Measurements from ENCODE around the gene LCE3E. TPM values are rescaled to one million over a fixed set of nuclear protein-coding genes. Genes with fewer than 3 reads are reported as not detected.
"Not testable (repeated sequence)": the region's sequence is repeated elsewhere in the genome, so short reads cannot be mapped to it uniquely, and the experiment has no call there.

The LCE3E gene, protein sequence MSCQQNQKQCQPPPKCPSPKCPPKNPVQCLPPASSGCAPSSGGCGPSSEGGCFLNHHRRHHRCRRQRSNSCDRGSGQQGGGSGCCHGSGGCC
- total RNA-seq = not detected in 2 replicates

DNA sequence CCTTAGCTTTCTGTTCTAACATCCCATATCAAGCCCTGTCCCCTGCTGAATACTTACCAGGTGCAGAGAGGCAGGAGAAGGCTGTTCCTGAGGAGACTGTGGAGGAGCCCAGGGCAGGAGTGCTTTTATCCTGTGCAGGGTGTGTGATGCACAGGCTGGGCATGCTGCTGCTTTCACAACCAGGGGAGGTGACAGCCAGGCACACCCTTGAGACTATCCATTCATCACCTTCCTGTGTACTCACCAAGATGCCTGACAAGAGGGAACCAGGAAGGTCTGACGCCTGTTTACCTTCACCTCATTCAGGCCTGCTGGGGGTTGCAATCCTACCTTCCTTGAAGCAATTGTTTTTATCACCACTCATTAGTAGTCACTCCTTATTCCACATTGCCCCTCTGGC is at the start of gene LCE3E:
Gene LCE3E, minus strand, starts transcription at position 100 of the 400 bp plus-strand sequence. CDS start 572 bp downstream, outside the sequence.
- no peak for DNase-seq (ENCODE audit: low read depth in 2 of 2)

DNA sequence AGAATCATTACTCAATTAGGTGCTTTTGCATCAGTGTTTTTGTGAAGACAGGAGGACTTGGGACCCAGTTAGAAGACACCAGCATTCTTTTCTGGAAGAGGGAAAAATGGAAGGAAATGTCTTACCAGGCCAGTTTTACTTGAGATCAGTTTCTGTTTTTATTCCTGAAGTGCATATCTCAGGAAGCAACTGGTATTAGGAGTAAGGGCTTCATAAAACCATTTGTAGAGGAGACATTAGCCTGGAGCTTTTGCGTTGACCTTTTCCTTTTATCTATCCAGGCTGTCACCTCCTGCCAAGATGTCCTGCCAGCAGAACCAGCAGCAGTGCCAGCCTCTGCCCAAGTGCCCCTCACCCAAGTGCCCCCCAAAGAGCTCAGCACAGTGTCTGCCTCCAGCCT is 46.9 kb upstream of the LCE3E start, which contains the start of gene LCE3B:
Gene LCE3B, plus strand, starts transcription at position 301 of the 400 bp plus-strand sequence. Its CDS starts 0 bp downstream, at position 301.
- no peak for DNase-seq (ENCODE audit: low read depth in 2 of 2)

DNA sequence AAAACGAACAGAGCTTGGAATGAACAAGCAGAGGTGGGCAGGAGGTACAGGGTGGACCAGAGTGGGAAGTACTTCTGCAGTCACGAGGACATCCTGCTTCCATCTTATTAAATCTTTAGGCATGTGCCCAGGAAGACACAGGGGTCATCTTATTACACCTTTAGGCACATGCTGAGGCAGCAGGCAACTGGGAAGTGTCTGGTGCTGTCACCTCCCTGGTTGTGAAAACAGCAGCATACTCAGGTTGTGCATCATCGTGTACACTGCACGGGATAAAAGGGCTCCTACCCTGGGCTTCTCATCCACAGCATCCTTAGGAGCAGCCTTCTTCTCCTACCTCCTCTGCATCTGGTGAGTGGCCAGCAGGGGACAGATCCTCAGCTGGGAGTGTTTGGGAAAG is 33.4 kb upstream of the LCE3E start, which contains the start of gene LCE3C:
Gene LCE3C, plus strand, starts transcription at position 301 of the 400 bp plus-strand sequence. CDS start 498 bp downstream, outside the sequence.
- no peak for DNase-seq (ENCODE audit: low read depth in 2 of 2)

DNA sequence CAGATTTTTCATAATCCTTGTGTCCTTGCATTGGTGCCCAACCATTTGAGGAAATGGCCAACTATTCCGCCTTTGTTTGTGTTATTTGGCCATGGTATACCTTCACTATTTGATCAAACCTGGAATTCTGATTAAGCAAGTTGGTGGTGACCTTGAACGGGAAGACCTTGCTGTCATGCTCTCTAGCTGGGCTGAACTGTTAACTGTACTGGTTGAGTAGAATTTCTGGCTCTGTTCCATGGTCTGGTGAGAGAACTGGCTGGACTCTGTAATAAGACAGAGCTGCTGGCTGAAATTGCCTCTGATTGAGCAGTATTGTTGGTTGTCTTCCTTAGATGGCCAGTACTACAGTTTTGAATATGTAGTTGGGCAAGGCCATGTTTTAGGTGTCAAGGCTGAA is 30.4 kb upstream of the LCE3E start:
- no peak for DNase-seq (ENCODE audit: low read depth in 2 of 2)

GRCh38 chr1:152585586-152585985 is 19.0 kb upstream of the LCE3E start:
- DNase-seq (ENCODE audit: low read depth in 2 of 2) = no peak

- no peak for DNase-seq (ENCODE audit: low read depth in 2 of 2)
These were observed 16.1 kb upstream of the LCE3E start for GRCh38 chr1:152582647-152583046.

DNA sequence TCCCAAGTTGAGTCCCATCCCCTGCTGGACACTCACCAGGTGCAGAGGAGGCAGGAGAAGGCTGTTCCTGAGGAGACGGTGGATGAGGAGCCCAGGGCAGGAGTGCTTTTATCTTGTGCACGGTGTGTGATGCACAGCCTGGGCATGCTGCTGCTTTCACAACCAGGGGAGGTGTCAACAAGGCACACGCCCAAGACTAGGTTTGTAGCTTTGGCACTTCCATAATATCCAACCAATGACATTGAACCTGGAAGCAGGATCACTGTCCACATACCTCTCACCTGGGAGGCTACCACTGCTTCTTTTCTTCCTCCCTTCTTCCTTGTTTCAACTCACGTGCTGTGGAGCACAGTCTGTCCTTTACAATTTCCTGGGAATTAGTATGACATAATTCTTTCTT is 13.9 kb upstream of the LCE3E start, which contains the start of gene LCE3D:
Gene LCE3D, minus strand, starts transcription at position 84 of the 400 bp plus-strand sequence. CDS start 580 bp downstream, outside the sequence.
- no peak for DNase-seq (ENCODE audit: low read depth in 2 of 2)

DNA sequence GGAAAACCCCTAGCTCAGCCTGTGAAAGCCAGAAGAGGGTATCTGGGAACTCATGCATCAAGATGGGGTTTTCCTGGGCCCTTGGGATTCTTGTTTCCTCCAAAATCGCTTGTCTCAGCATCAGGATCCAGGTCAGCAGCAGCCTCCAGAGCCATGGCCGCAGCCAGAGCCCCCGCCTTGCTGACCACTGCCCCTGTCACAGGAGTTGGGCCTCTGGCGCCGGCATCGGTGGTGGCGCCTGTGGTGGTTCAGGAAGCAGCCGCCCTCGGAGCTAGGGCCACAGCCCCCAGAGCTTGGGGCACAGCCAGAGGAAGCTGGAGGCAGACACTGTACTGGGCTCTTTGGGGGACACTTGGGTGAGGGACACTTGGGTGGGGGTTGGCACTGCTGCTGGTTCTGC is 12.9 kb upstream of the LCE3E start:
- DNase-seq (ENCODE audit: low read depth in 2 of 2) = not testable (repeated sequence)

DNA sequence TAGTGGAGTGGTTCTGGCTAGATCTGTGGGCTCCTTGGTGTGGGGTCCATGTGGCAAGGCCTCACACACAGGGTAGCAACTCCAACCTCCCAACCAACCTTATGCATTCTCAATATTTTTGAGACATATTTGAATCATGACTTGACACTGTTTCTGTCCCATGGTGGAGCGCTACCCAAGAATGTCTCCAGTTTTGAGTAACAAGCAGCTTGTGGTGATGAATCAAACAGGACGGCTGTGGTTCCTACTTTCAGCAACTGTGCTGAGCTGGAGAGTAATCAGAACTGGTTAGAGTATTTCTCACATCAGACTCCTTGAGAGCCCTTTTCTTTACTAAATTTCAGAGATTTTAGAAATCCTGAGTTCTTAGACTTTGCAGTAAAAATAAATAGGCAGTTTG is 10.6 kb upstream of the LCE3E start:
- DNase-seq (ENCODE audit: low read depth in 2 of 2) = no peak

- no peak for DNase-seq (ENCODE audit: low read depth in 2 of 2)
These were observed 905 bp downstream of the LCE3E start for GRCh38 chr1:152565535-152566215.

DNA sequence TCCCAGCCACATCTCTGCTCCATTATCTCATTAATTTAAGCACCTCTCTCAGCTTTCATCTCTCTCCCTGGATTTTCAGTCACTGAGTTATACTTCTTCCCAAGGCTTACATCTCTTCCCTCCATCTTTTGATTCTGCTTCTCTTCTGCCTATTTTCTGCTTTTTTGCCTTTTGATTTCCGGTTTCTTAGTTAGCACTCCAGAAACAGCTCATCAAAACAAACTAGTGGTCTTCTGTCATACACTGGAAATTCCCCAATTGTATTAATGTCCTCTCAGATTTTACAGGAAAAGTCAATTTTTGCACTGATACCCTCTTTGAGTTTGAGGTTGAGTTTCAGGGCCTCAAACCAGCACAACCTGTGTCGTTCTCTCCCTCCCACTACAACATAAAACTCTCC is 1.5 kb downstream of the LCE3E start:
- DNase-seq (ENCODE audit: low read depth in 2 of 2) = no peak

GRCh38 chr1:152548358-152548757 is 18.2 kb downstream of the LCE3E start:
- not testable (repeated sequence) for DNase-seq (ENCODE audit: low read depth in 2 of 2)

DNA sequence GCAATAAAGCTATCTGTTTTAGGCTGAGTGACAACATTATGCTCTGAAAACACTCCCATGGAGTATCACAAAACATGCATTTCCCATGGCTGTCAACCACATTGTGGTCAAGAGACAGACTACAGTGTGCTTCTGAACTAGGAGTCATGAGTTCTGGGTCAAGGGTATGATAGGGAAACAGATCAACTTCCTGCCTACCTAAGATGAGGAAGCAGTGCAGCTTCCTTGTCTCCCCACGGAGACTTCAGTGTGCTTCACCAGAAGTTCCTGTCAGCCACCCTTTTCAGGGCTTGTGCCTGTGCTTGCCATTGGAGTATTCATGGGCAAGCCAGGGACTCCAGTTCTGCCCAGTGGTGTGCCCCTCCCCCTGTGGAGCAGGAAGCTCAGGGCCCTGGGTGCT is 19.9 kb downstream of the LCE3E start:
- no peak for DNase-seq (ENCODE audit: low read depth in 2 of 2)

DNA sequence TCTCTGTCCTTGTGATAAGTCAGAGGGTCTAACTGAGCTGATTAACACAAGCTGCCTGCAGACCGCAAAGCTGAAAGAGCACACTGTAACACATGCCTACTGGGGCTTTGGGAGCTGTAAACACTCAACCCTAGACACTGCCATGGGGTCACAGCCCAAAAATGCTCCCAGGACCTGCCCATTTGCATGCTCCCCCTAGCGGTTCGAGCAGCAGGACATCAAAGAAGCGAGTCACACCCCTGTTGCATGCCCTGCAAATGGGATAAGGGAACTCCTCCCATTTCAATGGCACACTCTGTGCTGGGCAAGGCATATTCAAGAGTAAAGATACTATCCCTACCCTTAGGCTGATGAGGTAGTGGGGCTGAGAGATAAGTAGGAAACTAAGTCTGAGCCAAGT is 22.8 kb downstream of the LCE3E start:
- DNase-seq (ENCODE audit: low read depth in 2 of 2) = no peak

DNA sequence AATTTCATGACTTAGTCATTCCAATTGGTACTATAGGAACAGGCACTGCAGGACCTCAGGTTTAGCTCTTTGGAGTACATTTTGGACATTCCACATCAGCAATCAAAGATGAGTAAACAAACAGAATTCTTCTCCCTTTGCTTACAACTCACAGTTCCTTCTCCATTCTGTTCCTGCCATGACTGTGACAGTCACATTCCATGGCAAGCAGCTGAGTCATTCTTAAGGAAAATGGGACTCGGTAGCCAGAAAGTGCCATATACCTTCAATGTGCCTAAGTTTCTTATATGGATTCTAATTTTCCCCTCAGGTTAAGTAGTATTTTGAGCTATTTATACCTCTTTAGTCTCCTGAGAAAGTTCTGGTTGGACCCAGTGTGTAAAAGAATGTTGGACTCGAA is 26.7 kb downstream of the LCE3E start:
- no peak for DNase-seq (ENCODE audit: low read depth in 2 of 2)

DNA sequence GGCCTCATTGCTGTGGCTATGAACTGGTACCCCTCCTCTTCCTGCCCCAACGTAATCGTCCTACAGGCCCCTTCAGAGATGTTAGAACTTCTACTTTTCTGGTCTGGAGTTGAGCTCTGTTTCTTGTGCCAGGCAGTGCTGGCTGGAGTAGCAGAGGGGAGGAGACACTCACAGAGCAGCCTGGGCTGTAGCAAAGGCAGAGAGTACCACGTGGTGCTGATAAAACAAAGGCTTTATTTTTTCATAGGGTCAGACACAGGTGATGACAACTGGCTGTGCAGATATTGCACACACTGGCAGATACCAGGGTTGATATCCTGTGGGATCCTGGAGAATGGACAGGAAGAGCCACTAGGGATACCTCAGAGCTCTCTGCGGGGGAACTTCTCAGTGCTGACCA is 29.1 kb downstream of the LCE3E start:
- DNase-seq (ENCODE audit: low read depth in 2 of 2) = no peak

DNA sequence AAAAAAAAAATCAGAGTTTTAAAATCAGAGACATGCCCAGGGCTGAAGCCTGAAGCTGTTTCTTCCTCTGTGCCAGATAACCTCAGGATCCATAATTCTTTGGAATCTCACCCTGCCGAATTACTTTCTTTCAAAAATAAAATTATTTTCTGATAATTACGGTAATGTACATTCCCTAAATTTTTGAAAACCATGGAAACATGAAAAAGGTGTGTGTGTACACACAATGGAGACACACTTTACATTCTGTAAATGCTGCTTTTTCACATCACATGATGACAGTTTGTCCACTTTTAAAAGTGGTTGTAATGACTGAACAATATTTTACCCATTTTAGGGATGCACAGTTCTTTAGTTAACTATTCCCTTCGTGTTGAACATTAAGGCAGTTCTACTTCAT is 30.8 kb downstream of the LCE3E start:
- no peak for DNase-seq (ENCODE audit: low read depth in 2 of 2)

DNA sequence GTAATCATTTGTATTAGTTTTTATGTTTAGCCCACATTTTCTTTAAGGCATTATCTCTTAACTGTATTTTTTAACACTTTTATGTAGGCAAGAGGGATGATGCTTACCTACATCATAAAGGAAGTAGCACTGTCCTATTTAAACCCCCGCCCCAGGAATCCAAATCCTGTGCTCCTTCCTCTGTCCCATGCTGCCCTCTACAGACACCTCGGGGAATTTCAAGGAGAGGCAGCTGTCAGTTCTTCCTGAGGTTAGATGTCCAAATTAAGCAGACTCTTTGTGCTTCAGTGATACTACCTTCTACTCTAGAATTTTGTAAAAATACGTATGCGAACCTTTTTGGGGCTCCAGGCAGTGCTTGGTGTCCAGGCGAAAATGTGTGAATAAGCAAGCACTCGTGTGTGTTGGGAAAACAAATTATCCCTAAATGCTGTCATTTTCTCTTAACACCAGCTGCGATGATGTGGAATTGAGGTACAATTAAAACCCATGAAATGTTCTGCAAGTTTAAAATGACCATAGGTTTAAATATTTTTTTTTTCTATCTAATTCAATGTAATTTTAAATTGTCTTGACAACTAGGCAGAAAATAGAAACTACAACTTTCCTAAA is 33.1 kb downstream of the LCE3E start:
- DNase-seq (ENCODE audit: low read depth in 2 of 2) = peak; percentile 28 to 49

- DNase-seq (ENCODE audit: low read depth in 2 of 2) = no peak
These were observed 41.4 kb downstream of the LCE3E start for GRCh38 chr1:152525080-152525641.

- DNase-seq (ENCODE audit: low read depth in 2 of 2) = no peak
These were observed 46.0 kb downstream of the LCE3E start for GRCh38 chr1:152520561-152521090.

DNA sequence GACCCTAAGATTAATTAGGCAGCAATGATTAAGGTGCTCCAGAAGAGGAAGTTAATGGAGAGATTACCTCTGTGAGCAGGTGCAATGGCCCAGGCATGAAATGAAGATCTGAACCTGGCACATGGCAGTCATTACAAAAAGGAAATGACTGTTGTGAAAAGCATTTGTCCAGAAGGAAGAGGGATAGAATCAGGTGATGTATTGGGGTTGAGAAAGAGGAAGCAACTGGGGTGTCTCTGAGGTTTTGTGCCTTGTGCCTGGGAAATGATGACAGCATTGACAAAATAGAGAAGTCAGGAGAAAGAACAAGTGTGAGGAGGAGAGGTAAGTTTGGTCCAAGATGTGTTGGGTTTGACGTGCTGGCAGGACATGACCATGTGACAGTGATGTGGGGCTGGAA is 46.7 kb downstream of the LCE3E start:
- no peak for DNase-seq (ENCODE audit: low read depth in 2 of 2)

DNA sequence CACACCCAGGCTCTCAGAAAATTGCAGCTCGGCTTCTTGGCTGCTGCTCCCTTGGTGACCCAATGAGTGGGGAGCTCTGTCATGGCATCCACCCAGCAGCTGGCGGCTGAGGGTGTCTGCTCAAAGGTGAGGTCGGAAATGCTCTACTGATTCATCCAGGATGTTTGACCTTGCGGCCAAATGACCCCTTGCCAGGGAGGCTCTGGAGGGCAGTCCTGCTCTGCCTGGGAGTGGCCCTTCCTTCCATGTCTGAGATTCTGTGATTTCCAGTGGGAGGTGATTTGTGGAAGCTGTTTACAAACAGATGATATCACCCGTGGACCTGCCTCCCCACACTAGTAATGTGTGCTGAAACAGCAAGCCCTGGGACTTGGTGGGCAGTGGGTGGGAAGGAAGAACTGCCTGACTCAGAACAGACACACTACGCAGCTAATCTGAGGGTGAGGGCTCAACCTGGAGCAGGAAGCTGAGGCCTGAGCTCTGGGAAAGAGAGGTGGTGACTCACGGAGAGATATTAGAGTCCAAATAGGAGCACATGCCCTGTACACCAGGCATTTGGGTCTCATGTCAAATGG is 49.3 kb downstream of the LCE3E start:
- peak in 1 of 2 donors; percentile 61 for DNase-seq (ENCODE audit: low read depth in 2 of 2)
